HTR-8/SVneo (cell line): Measurements from ENCODE around the gene SLC9A7.

Source experiments
- DNase-seq: peaks from one replicate; pipeline ENCODE4 v3.0.0; 2011; ENCODE audit warnings: low spot score, mixed read lengths; ENCODE audit not compliant: insufficient read length
- FAIRE-seq: peaks from 2 replicates; lab custom pipeline; 2011; peaks lifted over from hg19 to GRCh38; lab: Jason Lieb, UNC

The SLC9A7 gene

GRCh38 chrX:46665232-46666152 lies 93.4 kb downstream of the SLC9A7 start:
- DNase-seq (no peak), FAIRE-seq (no peak)

- no peak for DNase-seq
- no peak for FAIRE-seq
Observed at GRCh38 chrX:46662188-46662958, 96.5 kb downstream of the SLC9A7 start.

GRCh38 chrX:46653482-46653881 lies 105.4 kb downstream of the SLC9A7 start:
- DNase-seq (no peak), FAIRE-seq (no peak)

GRCh38 chrX:46649421-46650260 lies 109.3 kb downstream of the SLC9A7 start:
- DNase-seq: no peak
- no peak for FAIRE-seq

GRCh38 chrX:46648660-46649059 lies 110.3 kb downstream of the SLC9A7 start:
- no peak for FAIRE-seq
- no peak for DNase-seq

- no peak for DNase-seq
- FAIRE-seq: no peak
Observed at GRCh38 chrX:46647251-46647650, 111.7 kb downstream of the SLC9A7 start.

- FAIRE-seq (no peak), DNase-seq (no peak)
Observed at GRCh38 chrX:46645614-46646013, 113.3 kb downstream of the SLC9A7 start.

- FAIRE-seq (no peak), DNase-seq (no peak)
Observed at GRCh38 chrX:46643636-46644035, 115.3 kb downstream of the SLC9A7 start.

GRCh38 chrX:46642145-46642544 lies 116.8 kb downstream of the SLC9A7 start:
- DNase-seq: peak; percentile 8
- FAIRE-seq: no peak

GRCh38 chrX:46637938-46638337 lies 121.0 kb downstream of the SLC9A7 start:
- no peak for FAIRE-seq
- DNase-seq: peak; percentile 19

GRCh38 chrX:46636223-46636622 lies 122.7 kb downstream of the SLC9A7 start:
- FAIRE-seq (no peak), DNase-seq (no peak)

- FAIRE-seq: no peak
- no peak for DNase-seq
Observed at GRCh38 chrX:46635186-46635585, 123.7 kb downstream of the SLC9A7 start.

- no peak for FAIRE-seq
- DNase-seq: no peak
Observed at GRCh38 chrX:46634577-46634976, 124.3 kb downstream of the SLC9A7 start.

GRCh38 chrX:46630141-46630540 lies 128.8 kb downstream of the SLC9A7 start:
- no peak for FAIRE-seq
- peak; percentile 8 for DNase-seq

- DNase-seq (no peak), FAIRE-seq (no peak)
Observed at GRCh38 chrX:46628460-46629371, 130.2 kb downstream of the SLC9A7 start.

GRCh38 chrX:46627711-46628419 lies 131.1 kb downstream of the SLC9A7 start:
- DNase-seq: no peak
- no peak for FAIRE-seq

GRCh38 chrX:46627062-46627461 lies 131.9 kb downstream of the SLC9A7 start:
- FAIRE-seq (no peak), DNase-seq (no peak)

GRCh38 chrX:46626566-46626965 lies 132.4 kb downstream of the SLC9A7 start:
- no peak for DNase-seq
- no peak for FAIRE-seq
